ENCODE results near the gene FOXN3.

Gene FOXN3

GRCh38 chr14:89143595-89143994 is 273.4 kb downstream of the FOXN3 start:
- ChIA-PET CTCF (no interaction called here), POLR2A (ENCODE audit: low non-redundant PET) (no interaction called here)
- no peak overlapping the region for H3K27ac ChIP-seq
- DNase-seq (ENCODE audit: low spot score): no peak
- no peak for TF ChIP-seq CTCF (conservative IDR thresholded peaks at IDR 0.05; ENCODE audit: low read depth)

- H3K27ac ChIP-seq: no peak overlapping the region
- no peak for DNase-seq (ENCODE audit: low spot score)
- ChIA-PET CTCF (interaction anchor here (0.7 kb wide), 1 partner anchor 9 kb away, joined by 3 read pairs; no protein-coding TSS in a partner anchor), POLR2A (ENCODE audit: low non-redundant PET) (no interaction called here)
- no peak for TF ChIP-seq CTCF (conservative IDR thresholded peaks at IDR 0.05; ENCODE audit: low read depth)
Measured at GRCh38 chr14:89142366-89142765, 274.7 kb downstream of the FOXN3 start.

GRCh38 chr14:89141862-89142261 is 275.2 kb downstream of the FOXN3 start:
- DNase-seq (ENCODE audit: low spot score): no peak
- TF ChIP-seq CTCF (conservative IDR thresholded peaks at IDR 0.05; ENCODE audit: low read depth): no peak
- ChIA-PET CTCF (interaction anchor here (0.7 to 0.8 kb wide), 2 partner anchors 9 to 813 kb away, joined by 3 read pairs; partner anchors contain the start of gene EFCAB11), POLR2A (ENCODE audit: low non-redundant PET) (no interaction called here)
- no peak overlapping the region for H3K27ac ChIP-seq

- TF ChIP-seq CTCF (conservative IDR thresholded peaks at IDR 0.05; ENCODE audit: low read depth): no peak
- CTCF ChIA-PET: no interaction called here
- DNase-seq (ENCODE audit: low spot score): no peak
- POLR2A ChIA-PET (ENCODE audit: low non-redundant PET): no interaction called here
- H3K27ac ChIP-seq: no peak overlapping the region
Measured at GRCh38 chr14:89140326-89140725, 276.7 kb downstream of the FOXN3 start.

GRCh38 chr14:89139404-89140247 is 277.4 kb downstream of the FOXN3 start:
- ChIA-PET POLR2A (ENCODE audit: low non-redundant PET) (no interaction called here), CTCF (interaction anchor here (0.7 kb wide), 1 partner anchor 61 kb away, joined by 3 read pairs; no protein-coding TSS in a partner anchor)
- no peak for DNase-seq (ENCODE audit: low spot score)
- no peak for TF ChIP-seq CTCF (conservative IDR thresholded peaks at IDR 0.05; ENCODE audit: low read depth)
- H3K27ac ChIP-seq: no peak overlapping the region

- H3K27ac ChIP-seq: no peak overlapping the region; the same call in 1 of the 2 replicates
- ChIA-PET CTCF (interaction anchor here (0.7 kb wide), 1 partner anchor 62 kb away, joined by 3 read pairs; no protein-coding TSS in a partner anchor), POLR2A (ENCODE audit: low non-redundant PET) (no interaction called here)
- DNase-seq (ENCODE audit: low spot score): no peak
- TF ChIP-seq CTCF (conservative IDR thresholded peaks at IDR 0.05; ENCODE audit: low read depth): no peak
Measured at GRCh38 chr14:89138846-89139245, 278.2 kb downstream of the FOXN3 start.
